GM12878 (cell line): ENCODE data around the gene HEG1. TPM values are rescaled to one million over a fixed set of nuclear protein-coding genes. Genes with fewer than 3 reads are reported as not detected.

Experiments used
- ATAC-seq: fragments of 200-7000 bp; cut with Tn5 transposase; 3 replicates; pipeline ENCODE4 v1.9.1; 2020; ENCODE audit warnings: mild to moderate bottlenecking, moderate library complexity
- BruUV-seq: library from RNA; stranded (reverse); fragments of 400-500 nt; replicated peaks from 2 replicates; lab custom pipeline; 2021; lab: Mats Ljungman, UMichigan
- CTCF ChIA-PET: fragments of 300-600 bp; sonication (Branson Sonifier 250); formaldehyde crosslinking; extraction: SDS; loops from one replicate; lab custom pipeline; 2021; ENCODE audit warnings: inconsistent platforms; lab: Yijun Ruan, JAX
- POLR2A ChIA-PET: fragments of 350-600 bp; formaldehyde crosslinking; extraction: SDS; loops from one replicate; lab custom pipeline; 2021; ENCODE audit warnings: inconsistent platforms; lab: Charles Lee
- RAD21 ChIA-PET: fragments of 300-600 bp; sonication (Branson Sonifier 250); formaldehyde crosslinking; loops from one replicate; lab custom pipeline; 2023; ENCODE audit warnings: antibody characterized with exemption; ENCODE audit not compliant: unreplicated experiment; lab: Charles Lee
- SMC1A ChIA-PET: fragments of 300-600 bp; sonication (Branson Sonifier 250); formaldehyde crosslinking; loops from one replicate; lab custom pipeline; 2023; ENCODE audit not compliant: unreplicated experiment, uncharacterized antibody; lab: Charles Lee
- DNase-seq: peaks from one replicate; pipeline ENCODE4 v3.0.0-alpha.2; 2011; ENCODE audit warnings: low read depth, low spot score
- FAIRE-seq: peaks from 3 replicates; lab custom pipeline; 2011; peaks lifted over from hg19 to GRCh38; lab: Jason Lieb, UNC
- H2AFZ ChIP-seq: 2 replicates; pipeline ENCODE4 v1.6.0; 2011; ENCODE audit warnings: low read depth, low read length, control low read depth; ENCODE audit not compliant: control insufficient read depth
- H3K27ac ChIP-seq: 2 replicates; pipeline ENCODE4 v1.5.1; 2011; ENCODE audit warnings: control low read depth; ENCODE audit not compliant: control insufficient read depth, insufficient read depth
- H3K27me3 ChIP-seq, 2 experiments: replicated peaks in 1 of 2; 2 replicates each; pipeline versions ENCODE4 v1.6.0 to v1.6.1; 2011; ENCODE audit warnings: low read length in 1 of 2; ENCODE audit not compliant: control insufficient read depth in 2 of 2, insufficient read depth in 2 of 2
- H3K36me3 ChIP-seq, 2 experiments: 2 replicates each; pipeline ENCODE4 v1.5.1; 2011; ENCODE audit warnings: low read length in 1 of 2; ENCODE audit not compliant: control insufficient read depth in 2 of 2, insufficient read depth in 2 of 2
- H3K4me1 ChIP-seq: 2 replicates; pipeline ENCODE4 v1.6.1; 2011; ENCODE audit warnings: mild to moderate bottlenecking, low read length, moderate library complexity, mixed read lengths; ENCODE audit not compliant: control insufficient read depth, insufficient read depth
- H3K4me2 ChIP-seq: 2 replicates; pipeline ENCODE4 v1.6.0; 2011; ENCODE audit warnings: control low read depth; ENCODE audit not compliant: control insufficient read depth, insufficient read depth
- H3K4me3 ChIP-seq: fragments of 200-600 bp; sonication (generic); 2 replicates; pipeline ENCODE4 v1.5.1; 2016
- H3K79me2 ChIP-seq: 2 replicates; pipeline ENCODE4 v1.6.0; 2011; ENCODE audit warnings: low read length; ENCODE audit not compliant: control insufficient read depth, insufficient read depth
- H3K9ac ChIP-seq: 2 replicates; pipeline ENCODE4 v1.8.0; 2011; ENCODE audit warnings: low read length, control low read depth, mixed read lengths; ENCODE audit not compliant: control insufficient read depth, insufficient read depth
- H3K9me3 ChIP-seq: replicated peaks from 3 replicates; pipeline ENCODE4 v1.5.1; 2011; ENCODE audit warnings: mild to moderate bottlenecking, low read length; ENCODE audit not compliant: control insufficient read depth, insufficient read depth
- H4K20me1 ChIP-seq: 2 replicates; pipeline ENCODE4 v1.6.0; 2011; ENCODE audit not compliant: control insufficient read depth, insufficient read depth
- FOXK2 ChIP-seq: fragments of 450-650 bp; IDR thresholded peaks from 2 replicates; pipeline ENCODE4 v1.6.1; 2017; ENCODE audit warnings: mild to moderate bottlenecking, moderate library complexity
- IKZF2 ChIP-seq, 2 experiments: fragments of 450-650 bp; IDR thresholded peaks; 2 replicates each; pipeline ENCODE4 v1.6.1; 2017; ENCODE audit warnings: mild to moderate bottlenecking in 2 of 2, moderate library complexity in 2 of 2
- KDM1A ChIP-seq: fragments of 200-600 bp; sonication (generic); IDR thresholded peaks from 2 replicates; pipeline ENCODE4 v1.6.1; 2016; ENCODE audit warnings: borderline replicate concordance
- MYC ChIP-seq: IDR thresholded peaks from 2 replicates; pipeline ENCODE4 v1.6.1; 2011; ENCODE audit warnings: mild to moderate bottlenecking, low read length, moderate library complexity, inconsistent platforms; ENCODE audit not compliant: insufficient read depth, insufficient replicate concordance, insufficient read length, severe bottlenecking
- NFYA ChIP-seq: IDR thresholded peaks from 2 replicates; pipeline ENCODE4 v1.6.1; 2011; ENCODE audit warnings: low read depth, mild to moderate bottlenecking, low read length, improper control_type of control experiment, borderline replicate concordance
- NKRF ChIP-seq: fragments of 450-650 bp; conservative IDR thresholded peaks from 2 replicates; pipeline ENCODE4 v1.6.1; 2017; ENCODE audit warnings: mild to moderate bottlenecking, moderate library complexity
- SREBF2 ChIP-seq: IDR thresholded peaks from 2 replicates; pipeline ENCODE4 v1.6.1; 2012; ENCODE audit warnings: mild to moderate bottlenecking, low read length
- ZZZ3 ChIP-seq: IDR thresholded peaks from 2 replicates; pipeline ENCODE4 v1.6.1; 2011; ENCODE audit warnings: low read depth; ENCODE audit not compliant: control insufficient read depth, insufficient read length
- WGBS: methylation state at CpG from one replicate; pipeline ENCODE4 v1.1.6; 2016; ENCODE audit warnings: low lambda C conversion rate; ENCODE audit not compliant: insufficient replicate concordance, insufficient coverage; ENCODE audit errors: missing lambda C conversion rate; 5-methylcytosine and 5-hydroxymethylcytosine counted together
- in situ Hi-C: fragments of 300-500 bp; cut with MboI; formaldehyde crosslinking; loops from 9 replicates; pipeline ENCODE4 v1.14.3; 2018; ENCODE audit warnings: mixed read lengths
- intact Hi-C: fragments of 100-400 bp; cut with micrococcal nuclease; formaldehyde crosslinking; loops from one replicate; pipeline ENCODE4 v1.14.2; 2022; ENCODE audit not compliant: unreplicated experiment
- polyA plus RNA-seq, 11 experiments: library from polyadenylated mRNA; depleted of rRNA in 4 of 11; unstranded in 6 of 11; stranded (reverse) in 5 of 11; fragments of >200 nt; fragmentation: Nextera tagmentation in 4 of 11; fragmentation: Illumina TruSeq in 1 of 11; extraction: Ambion mirVana in 4 of 11; extraction: Trizol in 1 of 11; gene quantifications; 1 replicate in 1 of 11; 2 replicates in 10 of 11; pipeline versions ENCODE4 v1.2.1 to v1.2.3, GENCODE V29; 2011 to 2016; ENCODE audit warnings: inconsistent platforms in 2 of 11, missing spikeins in 2 of 11, low read depth in 1 of 11
- total RNA-seq, 4 experiments: library from RNA; depleted of rRNA in 3 of 4; stranded (reverse); fragments of >200 nt in 3 of 4; fragmentation: Illumina TruSeq in 1 of 4; extraction: Trizol in 1 of 4; gene quantifications; 2 replicates each; pipeline versions ENCODE4 v1.2.1 to v1.2.3, GENCODE V29; 2013 to 2021

HEG1 gene
- total and polyA plus RNA-seq, 10 of the 15 experiments (the other 5 are each of a cell fraction or from before 2014, with no cell fraction given) = 2.2 to 32.1 (median 7.6) TPM

- Histone ChIP-seq H3K9ac (no peak overlapping the region), H3K4me3 (no peak overlapping the region), H3K9me3 (no peaks in the 10 kb centered on the region), H3K27me3 (no peaks in the 10 kb centered on the region), H3K79me2 (no peaks in the 10 kb centered on the region; the same call in none of the 2 replicates), H4K20me1 (0 out of 2 replicates have a peak, but pooled peaks cover 3% of the 10 kb centered on the region), H3K27ac (no peak overlapping the region), H2AFZ (no peak overlapping the region), H3K4me2 (no peak overlapping the region), H3K36me3 (peaks cover 19 to 43% of the 10 kb centered on the region in 2 experiments), H3K4me1 (peaks cover 3% of the 10 kb centered on the region; the same call in 1 of the 2 replicates)
- intact Hi-C loops = no loop called here
- DNase-seq = no peak
- ChIA-PET RAD21 (interaction anchor here (1.6 to 1.7 kb wide), 2 partner anchors 26 to 29 kb away, joined by 3 to 4 read pairs; no protein-coding TSS in a partner anchor), SMC1A (interaction anchor here (0.6 to 2.1 kb wide), 6 partner anchors 8 to 236 kb away, joined by 3 to 5 read pairs (median 3); no protein-coding TSS in a partner anchor), CTCF (interaction anchor here (0.6 to 1.9 kb wide), 2 partner anchors 8 to 9 kb away, joined by 3 to 5 read pairs; no protein-coding TSS in a partner anchor), POLR2A (interaction anchor here (0.6 kb wide), 1 partner anchor 11 kb away, joined by 3 read pairs; no protein-coding TSS in a partner anchor)
- in situ Hi-C loops = no loop called here
- FAIRE-seq = no peak
- BruUV-seq = no TSS peak
- TF ChIP-seq SREBF2 = no peak
- no peak for TF ChIP-seq ZZZ3
- TF ChIP-seq KDM1A = no peak
- no peak for TF ChIP-seq NKRF
- no peak for TF ChIP-seq FOXK2
- no peak for TF ChIP-seq NFYA
- TF ChIP-seq IKZF2 (IDR thresholded peaks at IDR 0.05) = no peak
- no peak for TF ChIP-seq MYC
- 99% methylated on average over 5 of the region's 5 CpGs for WGBS
- ATAC-seq = no peak
These were observed 31.0 kb downstream of the HEG1 start for GRCh38 chr3:125024817-125025216.
